ENCODE data around the gene PTTG1IP.
A peak's percentile ranks its signal among the peaks of the same experiment; 100 is the strongest.

The PTTG1IP gene

DNA sequence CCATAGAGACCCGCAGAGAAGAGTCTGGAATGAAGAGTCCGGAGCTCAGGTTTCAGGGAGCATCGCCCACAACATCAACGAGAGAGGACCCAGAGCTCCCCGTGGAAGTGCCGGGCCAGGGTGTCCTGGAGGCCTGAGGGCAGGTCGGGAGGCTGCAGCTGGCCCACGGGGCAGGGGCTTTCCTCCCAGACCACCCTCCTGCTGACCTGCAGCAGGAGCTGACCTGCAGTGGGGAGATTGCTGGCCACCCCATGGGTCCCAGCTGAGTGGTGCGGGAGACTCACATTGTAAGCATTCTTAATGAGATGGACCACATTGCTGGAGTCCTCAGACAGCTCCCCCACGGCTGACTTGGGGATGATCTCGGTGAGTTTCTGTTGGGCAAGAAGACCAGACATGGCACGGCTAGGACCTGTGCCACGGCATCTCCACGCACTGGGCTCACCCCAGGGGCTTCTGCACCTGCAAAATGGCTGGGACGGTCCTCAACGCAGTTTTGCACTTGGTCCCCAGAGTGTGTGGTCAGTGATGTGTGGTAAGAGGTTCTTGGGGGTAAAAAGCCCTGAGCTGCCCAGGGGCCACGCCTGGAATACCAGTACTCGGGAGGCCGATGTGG is 21.3 kb upstream of the PTTG1IP start:
- no peak for DNase-seq

DNA sequence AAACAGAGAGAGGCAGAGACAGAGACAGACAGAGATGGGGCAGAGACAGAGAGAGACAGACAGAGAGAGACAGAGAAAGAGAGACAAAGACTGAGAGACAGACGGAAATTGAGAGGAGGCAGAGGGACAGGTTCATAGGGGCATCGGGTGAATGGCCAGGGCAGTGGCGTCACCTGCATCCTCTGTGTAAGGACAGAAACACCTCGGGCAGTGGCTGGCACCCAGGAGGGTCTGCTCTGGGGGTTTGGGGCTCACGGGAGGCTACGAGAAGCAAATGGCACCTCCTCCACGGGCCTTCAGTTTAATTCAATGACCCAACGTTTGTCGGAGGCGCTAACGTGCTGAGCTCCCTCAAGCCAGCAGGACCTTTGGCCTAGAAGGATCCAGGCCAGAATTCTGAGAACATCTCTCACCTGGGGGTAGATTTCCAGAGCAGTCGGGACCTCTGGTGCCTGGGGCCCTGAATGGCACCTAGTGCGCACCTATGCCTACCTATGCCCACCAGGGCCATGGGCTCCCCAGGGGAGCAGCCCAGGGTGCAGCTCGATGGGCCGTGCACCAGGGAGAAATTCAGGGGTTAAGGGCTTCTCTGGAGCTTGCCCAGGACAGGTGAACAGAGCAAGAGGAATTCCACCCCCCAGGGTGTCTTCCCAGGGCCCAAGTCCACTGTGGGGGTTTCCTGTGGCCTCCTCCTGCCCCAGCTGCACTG is 20.6 kb upstream of the PTTG1IP start:
- DNase-seq = no peak

DNA sequence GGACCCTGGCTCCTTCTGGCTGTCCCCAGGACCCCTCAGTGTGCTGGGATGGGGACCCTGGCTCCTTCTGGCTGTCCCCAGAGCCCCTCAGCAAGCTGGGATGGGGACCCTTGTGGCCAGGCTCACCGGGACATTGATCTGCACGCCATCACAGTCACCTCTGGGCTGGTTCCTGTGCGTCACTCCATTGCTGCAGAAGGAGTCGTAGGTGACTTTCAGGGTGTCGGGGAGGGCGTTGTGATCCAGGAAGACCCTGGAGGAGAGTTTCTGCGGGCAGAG is 19.7 kb upstream of the PTTG1IP start:
- no peak for DNase-seq

DNA sequence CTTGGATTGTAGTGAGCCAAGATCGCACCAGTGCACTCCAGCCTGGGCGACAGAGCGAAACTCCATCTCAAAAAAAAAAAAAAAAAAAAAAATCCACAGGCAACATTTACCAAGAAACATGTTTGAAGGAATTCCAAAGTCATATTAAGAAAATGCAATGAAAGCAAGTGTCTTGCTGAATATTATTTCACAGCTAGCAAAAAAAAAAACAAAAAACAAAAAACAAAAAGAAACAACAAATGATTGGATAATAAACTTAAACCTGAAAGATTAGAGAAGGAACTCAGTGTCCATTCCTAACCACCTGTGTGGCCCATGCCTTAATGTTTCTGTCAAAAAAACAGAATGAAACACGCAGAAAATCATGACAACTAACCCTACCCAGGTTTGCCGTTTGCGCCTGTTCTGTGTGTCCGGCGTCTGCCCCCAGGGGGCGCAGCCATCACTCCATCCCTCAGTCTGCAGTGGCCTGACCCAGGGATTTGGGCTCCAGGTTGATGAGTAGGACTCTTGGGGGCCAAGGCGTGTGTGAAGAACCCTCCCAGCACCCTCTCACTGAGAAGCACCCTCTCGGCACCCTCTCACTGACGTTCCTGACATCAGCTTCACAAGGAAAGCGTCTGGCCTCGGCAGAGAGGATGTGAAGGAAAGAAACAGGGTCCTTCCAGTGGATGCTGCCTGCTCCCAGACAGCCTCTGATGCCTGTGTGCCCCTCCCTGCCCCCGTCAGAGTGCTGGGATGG is 19.2 kb upstream of the PTTG1IP start:
- no peak for DNase-seq

DNA sequence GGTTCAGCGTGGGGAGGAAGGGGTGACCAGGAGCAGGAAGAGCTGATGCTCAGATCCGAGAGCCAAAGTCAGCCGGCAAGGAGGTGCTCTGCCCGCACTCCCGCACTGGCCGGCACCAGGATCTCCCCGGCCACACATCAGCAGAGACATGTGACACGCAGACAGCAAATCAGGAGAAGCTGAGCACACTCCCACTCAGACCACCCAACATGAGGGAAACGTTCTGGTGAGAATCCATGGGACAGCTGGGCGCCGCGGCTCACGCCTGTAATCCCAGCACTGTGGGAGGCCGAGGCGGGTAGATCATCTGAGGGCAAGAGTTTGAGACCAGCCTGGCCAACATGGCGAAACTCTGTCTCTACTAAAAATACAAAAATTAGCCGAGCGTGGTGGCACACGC is 18.6 kb upstream of the PTTG1IP start:
- no peak for DNase-seq

DNA sequence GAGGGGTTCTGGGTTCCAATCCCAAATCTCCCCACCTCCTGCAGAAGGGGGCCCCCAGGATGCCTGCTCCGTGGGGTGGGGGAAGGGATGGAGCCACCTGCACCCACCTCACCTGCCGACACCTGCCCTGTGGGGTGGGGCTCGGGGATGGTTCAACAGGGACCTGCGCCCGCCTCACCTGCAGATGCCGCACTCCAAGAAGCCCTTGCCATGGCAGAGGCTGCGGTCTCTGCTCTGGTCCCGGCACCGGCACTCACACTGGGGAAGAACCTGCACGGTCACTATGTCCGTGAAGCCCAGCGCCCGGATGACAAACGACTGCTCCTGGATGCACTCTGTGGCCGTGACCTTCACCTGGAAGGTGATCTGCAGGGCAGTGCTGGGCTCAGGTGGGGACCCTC is 18.1 kb upstream of the PTTG1IP start:
- DNase-seq = no peak

DNA sequence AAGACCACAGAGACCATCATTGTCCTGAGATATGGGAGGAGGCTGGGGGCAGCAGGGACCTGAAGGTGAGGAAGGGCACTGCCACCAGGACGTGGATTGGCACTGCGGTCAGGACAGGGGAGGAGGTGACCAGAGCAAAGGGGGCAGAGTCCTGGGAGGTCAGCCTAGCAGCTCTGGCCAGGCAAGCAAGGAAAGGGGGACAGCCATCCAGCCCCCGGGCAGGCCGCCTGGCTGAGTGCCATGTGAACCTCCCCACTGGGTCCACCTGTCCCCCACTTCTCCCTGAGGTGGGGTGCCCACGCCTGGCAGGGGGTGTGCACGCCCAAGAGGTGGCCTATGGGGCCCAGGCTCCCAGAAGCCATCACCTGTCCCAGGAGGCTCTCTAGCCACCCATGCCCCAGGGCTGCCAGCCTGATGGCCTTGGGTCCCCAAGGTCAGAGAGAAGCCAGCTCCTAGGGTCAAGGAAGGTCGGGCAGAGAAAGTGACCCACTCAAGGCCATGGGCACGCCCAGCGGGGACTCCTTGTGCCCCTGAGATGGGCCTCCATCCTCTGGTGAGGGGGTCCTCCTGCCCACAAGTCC is 17.6 kb upstream of the PTTG1IP start:
- DNase-seq = no peak

DNA sequence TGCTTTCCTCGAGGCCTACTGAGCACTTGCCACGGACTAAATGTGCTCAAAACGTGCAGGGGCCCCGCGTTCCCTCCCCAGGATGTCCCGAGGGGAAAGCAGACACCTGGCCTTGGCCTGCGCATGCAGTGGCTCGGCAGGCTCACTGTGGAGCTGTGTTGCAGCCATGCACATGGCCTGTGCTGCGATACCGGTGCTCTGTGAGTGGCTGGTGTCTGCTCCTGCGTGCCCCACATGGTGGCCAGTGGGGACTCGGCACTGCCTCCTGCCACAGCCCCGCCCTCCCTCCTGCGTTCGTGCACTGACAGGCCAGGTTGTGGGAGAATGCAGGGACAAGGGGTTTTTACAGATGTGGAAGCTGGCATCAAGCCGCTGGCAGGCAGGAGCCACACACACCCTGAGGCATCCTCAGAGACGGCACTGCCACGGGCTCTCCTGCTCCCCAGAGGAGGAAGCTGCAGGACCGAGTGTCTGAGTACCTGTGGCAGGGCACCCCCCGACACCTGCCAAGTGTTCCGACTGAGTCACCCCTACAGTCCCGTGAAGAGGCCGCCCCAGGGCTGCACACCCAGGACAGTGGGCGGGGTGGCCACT is 16.9 kb upstream of the PTTG1IP start:
- DNase-seq = peak; percentile 14

DNA sequence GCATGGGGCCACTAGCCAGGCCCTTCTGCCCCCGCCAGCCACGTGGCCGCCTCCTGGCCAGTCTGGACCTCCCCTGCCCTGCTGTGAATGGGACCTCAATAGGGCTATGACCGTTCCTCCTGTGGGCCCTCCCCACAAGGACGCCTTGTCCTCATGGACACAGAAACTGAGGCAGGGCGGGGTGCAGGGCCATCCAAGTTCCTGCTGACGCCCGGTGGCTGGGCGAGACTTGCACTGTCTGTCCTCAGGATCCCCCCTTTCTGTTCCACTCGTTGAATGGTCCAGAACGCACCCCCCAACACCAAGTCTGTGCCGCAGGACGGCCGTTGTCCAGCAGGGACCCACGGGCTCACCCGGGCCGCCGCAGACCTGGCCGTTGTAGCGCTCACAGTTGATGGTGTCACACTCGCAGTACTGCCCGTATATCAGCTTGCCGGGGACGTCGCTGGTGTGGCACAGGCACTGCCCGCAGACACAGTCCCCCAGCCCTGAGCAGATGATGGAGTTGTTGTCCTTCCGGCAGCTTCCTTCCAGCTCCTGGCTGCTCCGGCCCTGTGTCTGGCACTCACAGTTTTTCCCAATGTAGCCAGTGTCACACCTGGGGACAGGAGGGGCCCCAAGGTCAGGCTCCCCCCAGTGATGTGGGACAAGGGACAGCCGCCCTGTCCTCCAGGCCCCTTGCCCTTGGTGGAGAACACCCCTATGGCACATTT is 16.3 kb upstream of the PTTG1IP start:
- DNase-seq = no peak

DNA sequence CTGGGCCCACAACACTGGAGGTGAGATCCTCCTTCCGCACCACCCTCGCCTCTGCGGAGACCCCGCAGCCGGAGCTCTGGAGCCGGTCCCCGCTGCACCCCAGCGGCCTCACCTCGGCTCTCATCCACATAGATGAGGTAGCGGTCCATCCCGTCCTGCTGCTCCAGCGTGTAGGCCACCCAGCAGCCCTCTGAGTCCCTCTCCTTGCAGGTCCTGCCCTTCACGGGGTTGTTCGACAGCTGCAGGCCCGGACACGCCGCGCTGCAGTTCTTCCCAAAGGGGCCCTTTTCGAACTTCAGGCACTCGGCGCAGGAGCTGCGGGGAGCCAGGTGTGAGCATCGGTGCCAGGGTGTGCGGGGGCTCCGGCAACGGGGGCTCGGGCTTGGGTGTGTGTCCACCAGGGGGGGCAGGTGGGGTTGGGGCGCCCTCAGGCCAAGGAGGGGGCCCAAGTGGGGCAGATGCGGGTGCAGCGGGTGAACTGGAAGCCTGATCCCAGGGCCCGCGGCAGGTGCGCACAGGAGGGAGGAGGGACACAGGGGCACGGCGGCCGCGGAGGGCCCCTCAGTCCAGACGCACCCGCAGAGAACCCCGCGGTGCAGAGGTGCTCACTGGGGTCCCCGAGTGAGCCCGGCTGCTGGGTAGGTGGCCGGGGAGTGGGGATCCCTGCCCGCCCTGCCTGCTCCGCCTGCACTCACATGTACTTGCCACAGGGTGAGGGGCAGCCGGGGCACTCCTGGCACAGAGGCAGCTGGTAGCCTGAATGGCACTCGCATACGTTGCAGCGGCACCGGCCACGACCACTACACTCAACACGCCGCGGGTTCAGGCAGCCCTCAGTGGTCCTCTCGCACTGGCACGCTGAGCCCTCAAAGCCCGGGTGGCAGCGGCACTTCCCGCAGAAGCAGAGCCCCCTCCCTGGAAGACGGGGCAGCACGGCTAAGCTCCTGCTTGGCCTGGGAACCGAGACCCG is 15.4 kb upstream of the PTTG1IP start:
- no peak for DNase-seq

DNA sequence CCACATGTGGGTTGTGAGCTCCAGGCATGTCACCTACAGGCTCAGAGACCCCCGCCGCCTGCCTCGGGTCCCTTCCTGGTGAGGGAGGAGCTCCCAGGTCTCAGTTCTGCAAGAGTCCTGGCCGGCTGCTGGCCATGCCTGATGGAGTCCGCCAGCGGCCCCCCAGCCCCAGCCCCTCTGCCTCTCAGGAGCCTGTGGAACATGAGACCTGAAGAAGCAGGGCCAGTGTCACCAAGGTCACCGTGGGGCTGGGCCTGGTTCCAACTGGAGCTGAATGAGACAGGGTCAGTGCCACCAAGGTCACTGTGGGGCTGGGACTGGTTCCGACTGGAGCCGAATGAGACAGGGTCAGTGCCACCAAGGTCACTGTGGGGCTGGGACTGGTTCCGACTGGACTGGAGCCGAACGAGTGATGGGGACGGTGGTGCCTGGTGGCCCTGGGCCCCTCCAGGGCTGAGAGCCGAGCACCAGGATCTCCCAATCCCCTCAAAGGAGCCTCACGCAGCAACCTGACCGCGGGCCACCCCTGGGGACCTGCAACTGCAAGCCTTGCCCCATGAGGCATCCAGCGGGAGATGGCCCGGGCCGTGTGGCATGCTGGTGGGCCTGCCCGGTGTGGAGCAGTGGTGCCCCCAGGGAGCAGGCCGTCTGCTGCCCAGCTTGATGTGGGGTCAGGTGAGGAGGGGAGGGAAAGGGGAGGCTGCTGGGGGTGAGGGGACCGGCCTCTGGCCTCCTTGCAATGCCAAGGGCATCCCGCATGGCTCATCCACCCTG is 14.5 kb upstream of the PTTG1IP start:
- DNase-seq = no peak

DNA sequence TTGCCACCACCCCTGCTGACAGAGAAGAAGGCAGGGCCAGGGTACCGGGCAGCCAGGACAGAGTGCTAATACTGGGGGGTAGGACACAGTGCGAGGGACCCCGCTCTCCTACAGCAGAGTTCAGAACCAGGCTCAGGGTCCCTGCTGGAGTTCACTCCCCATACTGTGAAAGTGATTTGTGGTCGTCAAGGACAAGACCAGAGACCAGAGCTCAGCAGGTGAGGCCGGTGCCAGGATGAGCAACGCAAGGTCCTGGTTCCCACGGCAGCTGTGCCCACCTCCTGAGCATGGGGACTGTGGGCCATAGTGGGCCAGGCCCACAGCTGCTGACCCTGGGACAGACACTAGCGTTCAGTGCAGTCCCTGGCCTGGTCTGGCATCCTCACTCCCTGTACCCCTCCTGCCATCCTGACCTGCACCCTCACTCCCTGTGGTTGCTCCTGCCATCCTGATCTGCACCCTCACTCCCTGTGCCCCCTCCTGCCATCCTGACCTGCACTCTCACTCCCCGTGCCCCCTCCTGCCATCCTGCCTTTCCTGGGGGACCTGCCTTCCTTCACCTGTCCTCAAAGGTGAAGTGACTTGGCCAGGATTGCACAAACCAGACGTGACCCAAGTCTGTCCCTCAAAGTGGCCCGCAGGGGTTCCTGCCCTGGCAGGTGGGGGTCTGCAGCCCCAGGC is 13.8 kb upstream of the PTTG1IP start:
- no peak for DNase-seq

DNA sequence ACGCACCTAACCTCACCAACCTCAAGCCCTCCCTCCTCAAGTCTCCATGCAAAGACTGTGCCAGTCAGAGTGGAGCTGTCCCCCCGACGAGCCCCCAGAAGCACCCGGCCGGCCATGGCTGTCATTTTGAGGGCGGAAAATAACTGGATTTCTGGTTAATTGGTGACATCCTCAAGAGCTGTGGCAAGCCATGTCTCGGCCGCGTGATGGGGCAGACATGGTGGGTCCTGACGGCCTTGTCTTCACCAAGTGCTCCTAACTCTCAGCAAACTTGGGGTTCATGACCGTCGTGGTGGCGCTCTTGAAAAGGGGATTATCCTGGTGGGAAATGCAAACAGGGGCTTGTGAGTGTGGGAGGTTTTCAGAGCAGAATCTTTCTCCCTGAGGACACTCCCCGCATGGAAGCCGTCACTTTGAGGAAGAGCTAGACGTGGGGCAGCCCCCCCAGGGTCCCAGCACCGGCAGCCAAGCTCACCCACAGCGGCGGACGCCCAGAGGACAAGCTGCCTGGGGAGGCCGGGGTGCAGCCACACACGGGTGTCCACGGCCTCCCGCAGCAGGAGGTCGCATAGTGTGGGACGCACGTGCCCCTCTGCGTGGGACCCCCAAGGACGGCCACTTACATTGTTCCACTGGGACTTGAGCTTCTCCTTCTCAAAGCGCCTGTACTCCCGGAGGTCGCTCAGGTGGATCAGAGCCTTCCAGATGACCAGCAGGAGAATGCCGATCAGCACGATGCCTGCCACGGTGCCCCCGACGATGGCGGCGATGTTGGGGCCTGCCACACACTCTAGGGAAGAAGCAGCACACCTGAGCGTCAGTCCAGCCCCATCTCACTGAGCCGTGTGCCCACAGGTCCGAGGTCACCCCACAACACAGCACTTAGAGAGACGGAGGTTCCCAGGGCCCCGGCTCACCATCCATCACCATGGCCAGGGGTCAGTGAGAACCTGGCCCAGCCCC is 12.9 kb upstream of the PTTG1IP start:
- no peak for DNase-seq

DNA sequence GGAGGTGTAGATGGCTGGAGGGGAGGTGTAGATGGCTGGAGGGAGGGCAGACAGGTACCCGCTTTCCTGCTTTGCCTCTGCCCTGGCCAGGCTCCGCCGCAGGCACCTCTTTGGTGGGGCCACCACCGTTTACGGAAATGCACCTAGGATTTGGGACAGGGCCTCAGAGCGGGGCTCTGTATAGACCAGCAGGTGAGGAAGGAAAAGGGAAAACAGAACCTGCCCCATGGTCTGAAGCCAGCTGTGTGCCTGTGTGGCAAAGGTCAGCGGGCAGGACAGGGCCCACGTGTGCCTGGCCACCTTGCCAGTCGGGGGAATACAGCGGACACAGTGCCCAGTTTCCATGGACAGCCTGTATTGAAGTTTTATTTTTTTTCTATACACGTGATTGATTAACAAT is 12.1 kb upstream of the PTTG1IP start:
- DNase-seq = no peak

DNA sequence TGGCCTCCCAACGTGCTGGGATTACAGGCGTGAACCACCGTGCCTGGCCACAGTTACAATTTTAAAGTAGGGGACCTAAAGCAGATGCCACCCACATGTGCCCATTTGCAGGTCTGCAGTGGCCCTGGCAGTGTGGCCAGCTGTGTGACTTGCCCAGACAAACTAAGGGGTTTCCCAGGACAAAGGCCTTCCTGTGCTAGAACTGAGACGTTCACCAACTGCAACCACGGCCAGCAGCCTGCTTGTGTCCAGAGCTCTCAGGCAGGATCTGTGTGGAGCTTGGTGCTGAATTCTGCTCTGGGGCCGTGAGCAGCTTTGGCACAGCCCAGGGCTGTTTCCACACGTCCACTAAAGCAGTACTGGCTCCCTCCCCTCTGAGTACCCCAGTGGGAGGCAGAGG is 10.6 kb upstream of the PTTG1IP start:
- no peak for DNase-seq

DNA sequence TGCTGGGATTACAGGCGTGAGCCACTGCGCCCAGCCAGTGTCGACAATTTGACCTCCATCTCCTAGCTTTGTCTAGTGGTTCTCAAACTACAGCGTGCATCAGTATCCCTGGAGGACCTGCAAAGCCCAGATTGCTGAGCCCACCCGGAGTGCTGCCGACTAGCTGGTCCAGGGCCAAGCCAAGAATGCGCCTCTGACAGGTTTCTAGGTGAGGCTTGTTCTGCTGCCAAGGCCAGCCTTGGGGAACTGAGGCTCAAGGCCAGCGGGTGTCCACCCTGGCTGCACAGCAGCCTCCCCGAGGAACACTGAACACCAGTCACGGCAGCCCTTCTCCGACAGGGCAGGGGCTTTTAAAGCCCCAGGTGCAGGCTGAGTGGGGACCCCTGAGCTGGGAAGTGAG is 9.8 kb upstream of the PTTG1IP start:
- DNase-seq = no peak

DNA sequence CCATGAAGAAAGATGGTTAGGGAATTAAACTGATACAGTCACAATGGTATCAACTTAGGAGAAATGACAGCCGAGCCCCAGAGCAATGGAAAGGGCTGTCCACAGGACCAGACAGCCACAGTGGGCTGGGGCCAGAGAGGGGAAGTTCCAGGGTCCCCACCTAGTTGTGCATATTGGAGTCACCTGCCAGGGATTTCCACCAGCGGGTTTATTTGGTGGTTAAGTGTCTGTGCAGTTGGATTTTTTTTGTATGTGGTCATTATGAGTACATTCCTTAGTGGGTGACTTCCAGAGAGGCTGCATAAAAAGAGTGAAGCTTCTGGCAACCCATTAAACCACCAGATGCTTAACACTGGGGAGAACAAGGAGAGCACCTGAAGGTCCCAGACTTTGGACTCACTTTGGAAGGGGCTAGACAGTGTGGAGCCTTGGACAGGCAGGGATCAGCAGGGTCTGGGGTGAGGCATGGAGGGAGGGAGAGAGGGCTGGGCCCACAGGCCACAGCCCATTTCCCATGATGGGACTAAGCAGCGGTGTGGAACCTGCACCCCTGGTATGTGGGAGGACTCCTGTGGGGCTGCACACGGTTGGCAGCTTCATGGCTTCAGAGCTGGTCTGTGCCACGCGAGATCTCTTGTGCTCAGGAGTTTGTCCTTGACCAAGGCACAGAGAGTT is 7.8 kb upstream of the PTTG1IP start:
- DNase-seq = no peak

DNA sequence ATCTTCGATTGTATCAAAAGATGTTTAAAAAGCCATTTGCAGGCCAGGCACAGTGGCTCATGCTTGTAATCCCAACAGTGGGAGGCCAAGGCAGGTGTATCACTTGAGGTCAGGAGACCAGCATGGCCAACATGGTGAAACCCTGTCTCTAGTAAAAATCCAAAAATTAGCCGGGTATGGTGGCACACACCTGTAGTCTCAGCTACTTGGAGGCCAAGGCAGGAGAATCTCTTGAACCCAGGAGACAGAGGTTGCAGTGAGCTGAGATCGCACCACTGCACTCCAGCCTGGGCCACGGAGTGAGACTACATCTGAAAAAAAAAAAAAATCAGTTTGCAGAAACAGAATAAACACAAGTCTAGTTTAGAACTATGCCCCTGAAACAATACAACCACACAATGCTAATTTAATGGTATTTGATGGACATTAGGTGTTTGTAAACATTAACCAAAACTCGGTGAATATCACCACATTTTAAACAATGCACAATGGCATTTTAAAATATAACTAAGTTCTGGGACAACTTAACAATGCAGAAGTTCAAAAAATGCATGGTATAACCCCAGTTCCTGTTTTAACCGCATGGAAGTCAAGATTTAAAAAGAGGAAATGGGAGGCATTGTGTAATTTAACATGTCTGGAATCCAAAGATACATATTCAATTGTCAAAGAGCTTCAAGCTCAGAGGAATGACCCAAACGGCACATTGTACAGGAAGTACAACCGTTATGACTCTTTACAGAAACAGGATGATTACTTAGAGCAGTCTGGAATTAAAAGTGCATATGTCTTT is 7.1 kb upstream of the PTTG1IP start:
- no peak for DNase-seq
